22Rv1 (cell line): ENCODE results near the gene STXBP5.

ENCODE experiments used
- CTCF ChIP-seq: fragments of 450-650 bp; IDR thresholded peaks from 2 replicates; pipeline ENCODE4 v1.5.1; 2017; ENCODE audit warnings: mild to moderate bottlenecking
- ZFX ChIP-seq: fragments of 450-650 bp; IDR thresholded peaks from 2 replicates; pipeline ENCODE4 v1.6.1; 2017; ENCODE audit warnings: antibody characterized with exemption, borderline replicate concordance

- TF ChIP-seq CTCF = no peak
- no peak for TF ChIP-seq ZFX
These were observed 14.6 kb downstream of the STXBP5 start for GRCh38 chr6:147218797-147219196.
